ENCODE data around the gene TAF1B.

DNA sequence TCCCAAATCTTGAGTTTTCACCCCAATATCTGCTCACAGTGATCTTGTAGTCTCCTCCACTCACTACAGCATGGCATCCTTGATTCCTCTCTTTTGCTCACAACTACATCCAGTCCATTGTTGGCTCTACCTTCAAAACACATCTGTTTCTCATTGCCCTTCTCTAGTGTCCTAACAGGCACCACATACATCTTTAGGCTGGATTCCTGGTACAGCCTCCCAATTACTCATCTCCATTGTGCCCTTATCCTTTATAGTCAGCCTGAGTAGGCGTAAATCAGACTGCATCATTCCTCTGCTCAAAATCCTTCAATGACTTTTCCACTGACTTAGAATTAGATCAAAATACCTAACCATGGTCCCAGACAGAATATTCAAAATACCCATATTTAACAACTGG, 10.7 kb upstream of the TAF1B start:
- TF ChIP-seq CTCF (IDR thresholded peaks at IDR 0.05; ENCODE audit: insufficient read depth, low read length, poor library complexity, severe bottlenecking) (no peak), EZH2phosphoT487 (conservative IDR thresholded peaks at IDR 0.05; ENCODE audit: low read length) (no peak)

Measured in SU-DHL-6 (cell line).